HTR-8/SVneo (cell line): ENCODE data around the gene NXN.
"Not testable (repeated sequence)": the region's sequence is repeated elsewhere in the genome, so short reads cannot be mapped to it uniquely, and the experiment has no call there.

Experiments used
- DNase-seq: peaks from one replicate; pipeline ENCODE4 v3.0.0; 2011; ENCODE audit warnings: low spot score, mixed read lengths; ENCODE audit not compliant: insufficient read length
- FAIRE-seq: peaks from 2 replicates; lab custom pipeline; 2011; peaks lifted over from hg19 to GRCh38; lab: Jason Lieb, UNC

Gene NXN

GRCh38 chr17:1007310-1008007 is 27.9 kb upstream of the NXN start:
- DNase-seq (no peak), FAIRE-seq (no peak)

- FAIRE-seq = no peak
- no peak for DNase-seq
These were observed 26.5 kb upstream of the NXN start for GRCh38 chr17:1006054-1006453.

GRCh38 chr17:1005361-1005946 is 25.9 kb upstream of the NXN start:
- DNase-seq = no peak
- FAIRE-seq = no peak

- DNase-seq (no peak), FAIRE-seq (no peak)
These were observed 25.3 kb upstream of the NXN start for GRCh38 chr17:1004769-1005295.

- no peak for DNase-seq
- FAIRE-seq = peak; percentile 16
These were observed 24.6 kb upstream of the NXN start for GRCh38 chr17:1003972-1004768.

GRCh38 chr17:1003633-1003971 is 24.0 kb upstream of the NXN start:
- DNase-seq (no peak), FAIRE-seq (no peak)

GRCh38 chr17:1002771-1003555 is 23.4 kb upstream of the NXN start:
- DNase-seq (no peak), FAIRE-seq (no peak)

GRCh38 chr17:1002412-1002753 is 22.8 kb upstream of the NXN start:
- no peak for FAIRE-seq
- no peak for DNase-seq

- no peak for FAIRE-seq
- no peak for DNase-seq
These were observed 22.2 kb upstream of the NXN start for GRCh38 chr17:1001640-1002411.

- DNase-seq (no peak), FAIRE-seq (no peak)
These were observed 21.3 kb upstream of the NXN start for GRCh38 chr17:1000597-1001461.

- no peak for FAIRE-seq
- DNase-seq = no peak
These were observed 18.5 kb upstream of the NXN start for GRCh38 chr17:998111-998510.

- FAIRE-seq = peak; percentile 97
- peak; percentile 96 for DNase-seq
These were observed 17.2 kb upstream of the NXN start, which contains the start of gene TIMM22 for GRCh38 chr17:996554-997344. Gene TIMM22, plus strand, starts transcription at chr17:997129. Its CDS starts 14 bp downstream, at chr17:997143.

- not testable (repeated sequence) for FAIRE-seq, DNase-seq
These were observed 15.7 kb upstream of the NXN start for GRCh38 chr17:995324-995723.

- DNase-seq = no peak
- no peak for FAIRE-seq
These were observed 13.4 kb upstream of the NXN start for GRCh38 chr17:992933-993332.

- peak; percentile 42 for FAIRE-seq
- DNase-seq = no peak
These were observed 9.0 kb upstream of the NXN start for GRCh38 chr17:988561-988960.

GRCh38 chr17:987931-988330 is 8.4 kb upstream of the NXN start:
- DNase-seq = no peak
- no peak for FAIRE-seq

- FAIRE-seq (peak; percentile 31), DNase-seq (no peak)
These were observed 6.8 kb upstream of the NXN start for GRCh38 chr17:986322-986929.

GRCh38 chr17:983921-984320 is 4.3 kb upstream of the NXN start:
- FAIRE-seq = no peak
- no peak for DNase-seq
